AG04449 (cell line): Measurements from ENCODE around the gene SPTLC3.

Experiments used
- CTCF ChIA-PET: fragments of 350-600 bp; formaldehyde crosslinking; extraction: SDS; loops from one replicate; lab custom pipeline; 2021; ENCODE audit warnings: antibody characterized with exemption; lab: Yijun Ruan, JAX
- POLR2A ChIA-PET: fragments of 400-600, 350-600 bp; formaldehyde crosslinking; extraction: SDS; loops from one replicate; lab custom pipeline; 2020; ENCODE audit warnings: antibody characterized with exemption, inconsistent platforms; lab: Yijun Ruan, JAX
- DNase-seq: peaks from one replicate; pipeline ENCODE4 v3.0.0-alpha.2; 2010; ENCODE audit warnings: low read depth, low spot score
- H3K4me3 ChIP-seq: 2 replicates; pipeline ENCODE4 v1.5.1; 2011; ENCODE audit warnings: low read depth, mild to moderate bottlenecking, control low read depth, low read length
- CTCF ChIP-seq: IDR thresholded peaks from one replicate; pipeline ENCODE4 v1.5.1; 2011; ENCODE audit warnings: mild to moderate bottlenecking, moderate library complexity, low read length, control low read depth, inconsistent platforms; ENCODE audit not compliant: insufficient read depth; ENCODE audit errors: missing control alignments

SPTLC3 gene

GRCh38 chr20:13101706-13102105 is 92.9 kb downstream of the SPTLC3 start:
- DNase-seq, result no peak
- POLR2A ChIA-PET, result no interaction called here
- TF ChIP-seq CTCF, result no peak
- CTCF ChIA-PET, result interaction anchor here (6.2 kb wide), 2 partner anchors 133 to 177 kb away, joined by 40 to 142 read pairs; no protein-coding TSS in a partner anchor
- no peak overlapping the region for H3K4me3 ChIP-seq

GRCh38 chr20:13102237-13102636 is 93.5 kb downstream of the SPTLC3 start:
- TF ChIP-seq CTCF, result no peak
- H3K4me3 ChIP-seq, result no peak overlapping the region
- ChIA-PET CTCF (interaction anchor here (2.2 to 6.2 kb wide), 3 partner anchors 118 to 177 kb away, joined by 5 to 142 read pairs (median 40); no protein-coding TSS in a partner anchor), POLR2A (no interaction called here)
- no peak for DNase-seq

GRCh38 chr20:13102694-13103093 is 93.9 kb downstream of the SPTLC3 start:
- ChIA-PET CTCF (interaction anchor here (1.8 to 6.2 kb wide), 4 partner anchors 12 to 178 kb away, joined by 5 to 142 read pairs (median 22); no protein-coding TSS in a partner anchor), POLR2A (no interaction called here)
- H3K4me3 ChIP-seq, result no peak overlapping the region
- DNase-seq, result no peak
- no peak for TF ChIP-seq CTCF

GRCh38 chr20:13105039-13105438 is 96.3 kb downstream of the SPTLC3 start:
- ChIA-PET CTCF (interaction anchor here (0.8 to 6.2 kb wide), 10 partner anchors 9 to 180 kb away, joined by 3 to 142 read pairs (median 5); partner anchors contain the start of gene SPTLC3), POLR2A (no interaction called here)
- no peak for DNase-seq
- TF ChIP-seq CTCF, result no peak
- H3K4me3 ChIP-seq, result no peak overlapping the region

- CTCF ChIA-PET, result interaction anchor here (1.2 to 6.9 kb wide), 6 partner anchors 28 to 182 kb away, joined by 3 to 144 read pairs (median 47); no protein-coding TSS in a partner anchor
- POLR2A ChIA-PET, result no interaction called here
- peak; percentile 4 for DNase-seq
- H3K4me3 ChIP-seq, result no peak overlapping the region
- TF ChIP-seq CTCF, result peak; percentile 33
Observed at GRCh38 chr20:13105864-13106457, 97.2 kb downstream of the SPTLC3 start.

GRCh38 chr20:13109658-13110057 is 100.9 kb downstream of the SPTLC3 start:
- ChIA-PET CTCF (interaction anchor here (0.8 to 6.9 kb wide), 7 partner anchors 10 to 662 kb away, joined by 3 to 144 read pairs (median 4); no protein-coding TSS in a partner anchor), POLR2A (no interaction called here)
- no peak overlapping the region for H3K4me3 ChIP-seq
- no peak for DNase-seq
- no peak for TF ChIP-seq CTCF
